H54 (cell line): ENCODE data around the gene C6orf15.
A peak's percentile ranks its signal among the peaks of the same experiment; 100 is the strongest.

ENCODE experiments used
- DNase-seq: peaks from one replicate; pipeline ENCODE4 v3.0.0; 2011; ENCODE audit warnings: low spot score, mixed read lengths; ENCODE audit not compliant: insufficient read length
- FAIRE-seq: peaks from 3 replicates; lab custom pipeline; 2011; peaks lifted over from hg19 to GRCh38; lab: Jason Lieb, UNC
- POLR2A ChIP-seq: IDR thresholded peaks from 2 replicates; pipeline ENCODE4 v1.6.1; 2011; ENCODE audit warnings: low read depth, mild to moderate bottlenecking, low read length

The C6orf15 gene

GRCh38 chr6:31110825-31111582 is 1.4 kb downstream of the C6orf15 start:
- no peak for TF ChIP-seq POLR2A
- no peak for DNase-seq
- no peak for FAIRE-seq

- FAIRE-seq (no peak), DNase-seq (no peak)
- TF ChIP-seq POLR2A: no peak
These were observed 5.3 kb downstream of the C6orf15 start for GRCh38 chr6:31107052-31107451.

- DNase-seq (no peak), FAIRE-seq (no peak)
- TF ChIP-seq POLR2A: no peak
These were observed 9.2 kb downstream of the C6orf15 start for GRCh38 chr6:31103136-31103535.

- no peak for TF ChIP-seq POLR2A
- FAIRE-seq (no peak), DNase-seq (no peak)
These were observed 13.9 kb downstream of the C6orf15 start for GRCh38 chr6:31098449-31098938.

- no peak for TF ChIP-seq POLR2A
- DNase-seq: no peak
- FAIRE-seq: no peak
These were observed 15.7 kb downstream of the C6orf15 start for GRCh38 chr6:31096656-31097055.

- no peak for DNase-seq
- FAIRE-seq: no peak
- no peak for TF ChIP-seq POLR2A
These were observed 16.2 kb downstream of the C6orf15 start for GRCh38 chr6:31096215-31096614.

- FAIRE-seq (peak; percentile 57), DNase-seq (no peak)
These were observed 17.9 kb downstream of the C6orf15 start for GRCh38 chr6:31094389-31094881.

GRCh38 chr6:31092769-31093505 is 19.4 kb downstream of the C6orf15 start:
- FAIRE-seq (no peak), DNase-seq (no peak)
- no peak for TF ChIP-seq POLR2A

More at GRCh38 chr6:31094389-31094881, 17.9 kb downstream of the C6orf15 start:
- TF ChIP-seq POLR2A: no peak

- DNase-seq (no peak), FAIRE-seq (no peak)
- TF ChIP-seq POLR2A: no peak
These were observed 20.1 kb downstream of the C6orf15 start for GRCh38 chr6:31092238-31092637.

GRCh38 chr6:31091680-31092079 is 20.7 kb downstream of the C6orf15 start:
- FAIRE-seq (no peak), DNase-seq (no peak)
- TF ChIP-seq POLR2A: no peak

- no peak for TF ChIP-seq POLR2A
- DNase-seq (no peak), FAIRE-seq (no peak)
These were observed 21.4 kb downstream of the C6orf15 start for GRCh38 chr6:31090973-31091364.

GRCh38 chr6:31090275-31090972 is 22.0 kb downstream of the C6orf15 start:
- DNase-seq: no peak
- no peak for TF ChIP-seq POLR2A
- FAIRE-seq: no peak

- peak; percentile 60 for DNase-seq
- no peak for TF ChIP-seq POLR2A
- FAIRE-seq: peak; percentile 65
These were observed 24.8 kb downstream of the C6orf15 start for GRCh38 chr6:31087494-31088089.
